CD4-positive, alpha-beta T cell (primary cell): ENCODE measurements around the gene RCAN2. TPM values are rescaled to one million over a fixed set of nuclear protein-coding genes. Genes with fewer than 3 reads are reported as not detected.
"Not testable (repeated sequence)": the region's sequence is repeated elsewhere in the genome, so short reads cannot be mapped to it uniquely, and the experiment has no call there.

ENCODE experiments used
- ATAC-seq: fragments of 200-7000 bp; cut with Tn5 transposase; one replicate; pipeline ENCODE4 v1.10.0; 2022; ENCODE audit warnings: mild to moderate bottlenecking; ENCODE audit not compliant: poor library complexity
- CTCF ChIA-PET: fragments of 350-600 bp; sonication (Branson Sonifier 250); formaldehyde crosslinking; loops from one replicate; lab custom pipeline; 2021; ENCODE audit warnings: antibody characterized with exemption, inconsistent platforms; lab: Charles Lee
- POLR2A ChIA-PET: fragments of 350-600 bp; sonication (Branson Sonifier 250); formaldehyde crosslinking; loops from one replicate; lab custom pipeline; 2021; ENCODE audit warnings: antibody characterized with exemption, inconsistent platforms; lab: Charles Lee
- DNase-seq, 14 experiments: peaks; one replicate each; pipeline ENCODE4 v3.0.0-alpha.2; 2013 to 2020; ENCODE audit warnings: mixed read lengths in 2 of 14
- H3K27ac ChIP-seq, 2 donors: one replicate each; pipeline versions ENCODE4 v1.5.1 to v1.7.0; 2013; ENCODE audit warnings: low read length in 2 of 2, low read depth in 1 of 2, mild to moderate bottlenecking in 1 of 2
- H3K27me3 ChIP-seq, 2 experiments: 1 replicate in 1 of 2; 2 replicates in 1 of 2; pipeline versions ENCODE4 v1.6.1 to v1.7.0; 2013; ENCODE audit warnings: low read length in 2 of 2, control low read depth in 1 of 2, mild to moderate bottlenecking in 1 of 2, moderate library complexity in 1 of 2; ENCODE audit not compliant: insufficient read depth in 2 of 2, control insufficient read depth in 1 of 2
- H3K36me3 ChIP-seq: one replicate; pipeline ENCODE4 v1.6.1; 2013; ENCODE audit warnings: low read length, control low read depth; ENCODE audit not compliant: insufficient read depth
- H3K4me1 ChIP-seq: one replicate; pipeline ENCODE4 v1.6.1; 2013; ENCODE audit warnings: low read length, control low read depth; ENCODE audit not compliant: insufficient read depth
- H3K4me3 ChIP-seq: one replicate; pipeline ENCODE4 v1.5.1; 2013; ENCODE audit warnings: mild to moderate bottlenecking, low read length, moderate library complexity
- H3K9me3 ChIP-seq, 2 experiments: 1 replicate in 1 of 2; 2 replicates in 1 of 2; pipeline versions ENCODE4 v1.6.1 to v1.7.0; 2013; ENCODE audit warnings: low read length in 2 of 2, mild to moderate bottlenecking in 2 of 2, control low read depth in 1 of 2, moderate library complexity in 1 of 2; ENCODE audit not compliant: control insufficient read depth in 1 of 2, insufficient read depth in 1 of 2
- H3K27ac Mint-ChIP-seq: one replicate; pipeline ENCODE4 v1.8.0; 2020; ENCODE audit warnings: mixed read lengths
- H3K27me3 Mint-ChIP-seq: one replicate; pipeline ENCODE4 v1.8.0; 2021; ENCODE audit warnings: mixed read lengths
- H3K36me3 Mint-ChIP-seq: one replicate; pipeline ENCODE4 v1.8.0; 2021; ENCODE audit warnings: low read depth, mixed read lengths
- H3K4me1 Mint-ChIP-seq: one replicate; pipeline ENCODE4 v1.8.0; 2021; ENCODE audit warnings: low read depth, mixed read lengths
- H3K4me3 Mint-ChIP-seq: one replicate; pipeline ENCODE4 v1.8.0; 2020; ENCODE audit warnings: mild to moderate bottlenecking, mixed read lengths
- H3K9me3 Mint-ChIP-seq: one replicate; pipeline ENCODE4 v1.8.0; 2020; ENCODE audit warnings: mixed read lengths
- intact Hi-C, 2 experiments: fragments of 100-400 bp; cut with DNase I in 1 of 2; cut with micrococcal nuclease in 1 of 2; formaldehyde crosslinking; loops; one replicate each; pipeline versions ENCODE4 v1.15.1 to v1.9.0; 2023 to 2025; cut with DNase I, micrococcal nuclease
- total RNA-seq, 174 experiments: library from RNA in 2 of 174; stranded (reverse) in 2 of 174; gene quantifications; one replicate each; pipeline ENCODE4 v1.2.3 and lab custom pipeline; 2021 to 2026
- TF ChIP-seq, protein P1 (sequence below): fragments of 200-600 bp; IDR thresholded peaks from one replicate; pipeline ENCODE4 v1.8.0; 2022; ENCODE audit warnings: antibody characterized with exemption, mild to moderate bottlenecking

RCAN2 gene
- total RNA-seq, 2 experiments from 2014 or later = not detected

DNA sequence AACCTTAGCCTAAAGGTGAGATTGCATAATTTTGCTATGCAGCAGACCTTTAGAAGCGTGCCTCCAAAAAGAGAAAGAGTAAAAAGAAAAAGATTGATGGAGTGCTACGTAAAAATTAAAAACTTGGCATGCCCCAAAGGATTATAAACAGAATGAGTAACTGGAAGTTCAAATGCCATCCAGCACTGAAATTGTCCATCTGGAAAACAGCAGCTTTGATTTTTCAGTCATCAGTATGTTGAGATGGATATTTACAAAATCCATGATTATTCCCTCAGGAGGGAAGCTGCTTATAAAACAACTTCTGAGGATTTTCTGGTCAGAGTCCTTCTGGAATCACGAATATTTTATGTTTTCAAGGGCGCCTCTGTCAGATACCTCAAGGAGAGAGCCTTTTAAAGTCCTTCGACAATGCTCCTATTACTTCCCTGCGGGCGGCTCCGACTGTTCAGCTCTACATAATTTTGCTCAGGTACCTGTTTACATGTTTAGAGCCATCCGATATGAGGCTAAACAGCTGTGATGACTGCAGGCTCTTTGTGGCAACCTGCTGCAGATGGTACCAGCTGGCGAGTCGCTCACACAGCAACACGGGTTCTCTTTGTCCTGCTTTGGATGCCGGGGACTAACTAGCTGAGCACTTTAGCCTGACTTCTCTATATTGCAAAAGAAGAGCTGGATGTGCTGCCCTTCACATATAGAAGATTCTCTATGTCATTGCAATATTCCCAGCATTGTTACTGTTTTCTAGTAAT is 83.3 kb downstream of the RCAN2 start:
- Histone ChIP-seq H3K4me1 (no peaks in the 10 kb centered on the region), H3K4me3 (no peak overlapping the region), H3K9me3 (no peaks in the 10 kb centered on the region), H3K27me3 (no peaks in the 10 kb centered on the region), H3K36me3 (no peaks in the 10 kb centered on the region), H3K27ac (no peak overlapping the region)
- peaks cover 6% of the 10 kb centered on the region for H3K27me3 Mint-ChIP-seq
- DNase-seq (no peak), ATAC-seq (no peak)
- no peak overlapping the region for H3K4me3 Mint-ChIP-seq
- intact Hi-C loops = no loop called here
- H3K9me3 Mint-ChIP-seq = no peaks in the 10 kb centered on the region
- H3K36me3 Mint-ChIP-seq = no peaks in the 10 kb centered on the region
- H3K27ac Mint-ChIP-seq = no peak overlapping the region
- TF ChIP-seq, protein P1, sequence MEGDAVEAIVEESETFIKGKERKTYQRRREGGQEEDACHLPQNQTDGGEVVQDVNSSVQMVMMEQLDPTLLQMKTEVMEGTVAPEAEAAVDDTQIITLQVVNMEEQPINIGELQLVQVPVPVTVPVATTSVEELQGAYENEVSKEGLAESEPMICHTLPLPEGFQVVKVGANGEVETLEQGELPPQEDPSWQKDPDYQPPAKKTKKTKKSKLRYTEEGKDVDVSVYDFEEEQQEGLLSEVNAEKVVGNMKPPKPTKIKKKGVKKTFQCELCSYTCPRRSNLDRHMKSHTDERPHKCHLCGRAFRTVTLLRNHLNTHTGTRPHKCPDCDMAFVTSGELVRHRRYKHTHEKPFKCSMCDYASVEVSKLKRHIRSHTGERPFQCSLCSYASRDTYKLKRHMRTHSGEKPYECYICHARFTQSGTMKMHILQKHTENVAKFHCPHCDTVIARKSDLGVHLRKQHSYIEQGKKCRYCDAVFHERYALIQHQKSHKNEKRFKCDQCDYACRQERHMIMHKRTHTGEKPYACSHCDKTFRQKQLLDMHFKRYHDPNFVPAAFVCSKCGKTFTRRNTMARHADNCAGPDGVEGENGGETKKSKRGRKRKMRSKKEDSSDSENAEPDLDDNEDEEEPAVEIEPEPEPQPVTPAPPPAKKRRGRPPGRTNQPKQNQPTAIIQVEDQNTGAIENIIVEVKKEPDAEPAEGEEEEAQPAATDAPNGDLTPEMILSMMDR = no peak
- no peaks in the 10 kb centered on the region for H3K4me1 Mint-ChIP-seq
- CTCF ChIA-PET = no interaction called here
- POLR2A ChIA-PET = no interaction called here

DNA sequence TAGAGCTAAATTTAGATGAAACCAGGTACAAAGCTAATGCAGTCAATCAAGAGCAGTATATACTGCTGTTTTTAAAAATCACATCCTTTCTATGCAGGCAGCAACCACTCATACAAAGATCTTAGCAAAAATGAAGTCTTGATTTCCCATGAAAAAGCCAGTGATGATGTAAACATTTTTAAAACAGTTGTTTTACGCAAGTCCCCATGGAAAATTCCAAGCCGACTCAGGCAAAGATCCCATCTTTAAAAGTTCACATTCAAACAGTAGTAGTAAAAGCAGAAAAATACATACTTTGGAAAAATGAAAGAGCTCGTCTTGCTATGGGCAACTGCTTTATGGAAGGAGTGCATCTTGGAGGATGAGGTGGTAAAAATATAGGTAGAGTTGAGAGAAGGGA is 84.0 kb downstream of the RCAN2 start:
- ATAC-seq = no peak
- Histone ChIP-seq H3K9me3 (no peaks in the 10 kb centered on the region), H3K4me3 (no peak overlapping the region), H3K27ac (no peak overlapping the region), H3K36me3 (no peaks in the 10 kb centered on the region), H3K27me3 (no peaks in the 10 kb centered on the region), H3K4me1 (no peaks in the 10 kb centered on the region)
- TF ChIP-seq, protein P1 = no peak
- no peaks in the 10 kb centered on the region for H3K9me3 Mint-ChIP-seq
- peaks cover 6% of the 10 kb centered on the region for H3K27me3 Mint-ChIP-seq
- no peak overlapping the region for H3K27ac Mint-ChIP-seq
- no peaks in the 10 kb centered on the region for H3K36me3 Mint-ChIP-seq
- intact Hi-C loops = no loop called here
- no peak for DNase-seq
- POLR2A ChIA-PET = no interaction called here
- H3K4me3 Mint-ChIP-seq = no peak overlapping the region
- H3K4me1 Mint-ChIP-seq = no peaks in the 10 kb centered on the region
- CTCF ChIA-PET = interaction anchor here (0.9 kb wide), 1 partner anchor 79 kb away, joined by 4 read pairs; no protein-coding TSS in a partner anchor

DNA sequence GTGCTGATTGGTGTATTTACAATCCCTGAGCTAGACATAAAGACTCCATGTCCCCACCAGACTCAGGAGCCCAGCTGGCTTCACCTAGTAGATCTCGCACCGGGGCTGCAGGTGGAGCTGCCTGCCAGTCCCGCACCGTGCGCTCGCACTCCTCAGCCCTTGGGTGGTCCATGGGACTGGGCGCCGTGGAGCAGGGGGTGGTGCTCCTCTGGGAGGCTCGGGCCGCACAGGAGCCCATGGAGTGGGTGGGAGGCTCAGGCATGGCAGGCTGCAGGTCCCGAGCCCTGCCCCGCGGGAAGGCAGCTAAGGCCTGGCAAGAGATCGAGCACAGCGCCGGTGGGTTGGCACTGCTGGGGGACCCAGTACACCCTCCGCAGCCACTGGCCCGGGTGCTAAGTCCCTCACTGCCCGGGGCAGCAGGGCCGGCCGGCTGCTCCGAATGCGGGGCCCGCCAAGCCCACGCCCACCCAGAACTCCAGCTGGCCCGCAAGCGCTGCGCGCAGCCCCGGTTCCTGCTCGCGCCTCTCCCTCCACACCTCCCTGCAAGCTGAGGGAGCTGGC is 85.5 kb downstream of the RCAN2 start:
- H3K4me3 Mint-ChIP-seq, H3K27ac Mint-ChIP-seq, H3K36me3 ChIP-seq, H3K27ac ChIP-seq, H3K36me3 Mint-ChIP-seq, CTCF ChIA-PET, intact Hi-C loops, H3K4me1 Mint-ChIP-seq, POLR2A ChIA-PET, H3K9me3 Mint-ChIP-seq, H3K4me1 ChIP-seq, DNase-seq, H3K27me3 ChIP-seq, H3K4me3 ChIP-seq, H3K9me3 ChIP-seq, ATAC-seq: not testable (repeated sequence)
- peaks cover 16% of the 10 kb centered on the region for H3K27me3 Mint-ChIP-seq
